Gastroesophageal sphincter (tissue), 4 donors: ENCODE results near the gene PI4KA. TPM values are rescaled to one million over a fixed set of nuclear protein-coding genes. Genes with fewer than 3 reads are reported as not detected.

Experiments
- ATAC-seq: fragments of 150-250 bp; one replicate; pipeline ENCODE4 v1.9.1; 2016; ENCODE audit warnings: mild to moderate bottlenecking, moderate library complexity
- H3K27ac ChIP-seq, 4 donors: fragments of 200-600 bp; sonication (generic) in 3 of 4; 1 replicate in 3 of 4; 2 replicates in 1 of 4; pipeline ENCODE4 v1.5.1; 2016 to 2019
- H3K27me3 ChIP-seq: fragments of 200-600 bp; sonication (generic); one replicate; pipeline ENCODE4 v1.5.1; 2019
- H3K36me3 ChIP-seq, 2 donors: fragments of 200-600 bp; sonication (generic); one replicate each; pipeline ENCODE4 v1.5.1; 2019; ENCODE audit warnings: control low read depth in 1 of 2
- H3K4me1 ChIP-seq, 3 donors: fragments of 200-600 bp; sonication (generic); 1 replicate in 2 of 3; 2 replicates in 1 of 3; pipeline ENCODE4 v1.5.1; 2016 to 2019; ENCODE audit warnings: control low read depth in 2 of 3
- H3K4me3 ChIP-seq, 2 donors: fragments of 200-600 bp; sonication (generic); one replicate each; pipeline ENCODE4 v1.5.1; 2019; ENCODE audit warnings: mild to moderate bottlenecking in 1 of 2, moderate library complexity in 1 of 2
- H3K9me3 ChIP-seq, 3 donors: fragments of 200-600 bp; sonication (generic); one replicate each; pipeline ENCODE4 v1.5.1; 2017 to 2019; ENCODE audit warnings: control low read depth in 2 of 3
- EP300 ChIP-seq: sonication (generic); formaldehyde crosslinking; IDR thresholded peaks from one replicate; pipeline ENCODE4 v1.6.1; 2017; ENCODE audit warnings: antibody characterized with exemption, mild to moderate bottlenecking
- POLR2A ChIP-seq, 2 donors: fragments of 450-650 bp; IDR thresholded peaks; one replicate each; pipeline ENCODE4 v1.6.1; 2017; ENCODE audit warnings: antibody characterized with exemption in 2 of 2, mild to moderate bottlenecking in 2 of 2, moderate library complexity in 1 of 2
- POLR2AphosphoS5 ChIP-seq: sonication (generic); formaldehyde crosslinking; IDR thresholded peaks from one replicate; pipeline ENCODE4 v1.6.1; 2017; ENCODE audit warnings: antibody characterized with exemption
- WGBS, 2 donors: methylation state at CpG; one replicate each; pipeline ENCODE4 v1.1.5; 2018; ENCODE audit warnings: low coverage in 1 of 2; 5-methylcytosine and 5-hydroxymethylcytosine counted together
- total RNA-seq, 4 donors: library from RNA; depleted of rRNA; stranded (reverse); fragments of >200 nt; gene quantifications; one replicate each; pipeline ENCODE4 v1.1.0, GENCODE V29; 2016
- TF ChIP-seq, protein P1 (sequence below), 4 experiments: fragments of 200-600 bp in 2 of 4; fragments of 450-650 bp in 2 of 4; sonication (generic) in 1 of 4; IDR thresholded peaks; one replicate each; pipeline ENCODE4 v1.5.1; 2017 to 2019; ENCODE audit warnings: antibody characterized with exemption in 4 of 4, mild to moderate bottlenecking in 2 of 4, moderate library complexity in 2 of 4

PI4KA gene
- total RNA-seq, 4 donors from 2014 or later = 45.7 to 113 (median 87.5) TPM

DNA sequence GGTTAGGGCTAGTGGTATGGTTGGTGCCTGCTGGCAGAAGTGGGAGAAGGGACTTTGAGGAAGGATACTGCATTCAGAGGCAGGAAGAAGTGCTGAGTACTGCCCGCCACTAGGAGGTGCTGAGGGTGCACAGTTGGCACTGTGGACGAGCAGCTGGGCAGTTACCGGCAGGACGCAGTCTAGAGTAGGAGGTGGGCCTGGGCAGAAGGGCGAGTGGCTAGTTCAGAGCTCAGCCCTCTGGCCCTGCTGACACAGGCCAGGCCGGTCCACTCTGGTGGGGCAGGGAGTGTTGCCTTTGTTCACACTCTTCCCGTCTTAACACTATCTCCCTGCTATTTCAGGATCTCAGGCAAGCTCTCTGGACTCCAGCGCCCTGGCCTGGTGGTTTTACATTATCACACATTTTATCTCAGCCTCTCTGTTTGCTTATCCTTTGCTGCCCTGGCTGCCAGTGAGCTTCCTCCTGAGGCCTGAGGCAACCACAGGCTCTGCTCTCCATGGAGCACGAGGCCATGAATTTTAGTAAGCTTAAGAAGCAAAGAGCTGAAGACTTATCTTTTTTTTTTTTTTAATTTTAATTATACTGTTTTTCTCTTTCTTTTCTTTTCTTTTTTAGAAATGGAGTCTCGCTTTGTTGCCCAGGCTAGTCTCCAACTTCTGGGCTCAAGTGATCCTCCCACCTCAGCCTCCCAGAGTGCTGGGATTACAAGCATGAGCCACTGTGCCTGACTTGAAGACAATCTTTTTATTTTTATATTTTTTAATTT is 27.1 kb upstream of the PI4KA start:
- Histone ChIP-seq H3K9me3 (no peaks in the 10 kb centered on the region), H3K4me1 (peaks cover 0 to 10% (median 0%) of the 10 kb centered on the region in 3 donors), H3K27ac (peak overlapping the region in 3 of 4 donors; percentile 38 to 67 (median 64)), H3K27me3 (no peaks in the 10 kb centered on the region), H3K4me3 (no peak overlapping the region), H3K36me3 (peaks cover 0 to 88% of the 10 kb centered on the region in 2 donors)
- peak; percentile 97 for ATAC-seq
- WGBS, 2 donors = 28 to 30% methylated on average over 3 to 9 of the region's 10 CpGs
- TF ChIP-seq EP300 = no peak
- TF ChIP-seq, protein P1, sequence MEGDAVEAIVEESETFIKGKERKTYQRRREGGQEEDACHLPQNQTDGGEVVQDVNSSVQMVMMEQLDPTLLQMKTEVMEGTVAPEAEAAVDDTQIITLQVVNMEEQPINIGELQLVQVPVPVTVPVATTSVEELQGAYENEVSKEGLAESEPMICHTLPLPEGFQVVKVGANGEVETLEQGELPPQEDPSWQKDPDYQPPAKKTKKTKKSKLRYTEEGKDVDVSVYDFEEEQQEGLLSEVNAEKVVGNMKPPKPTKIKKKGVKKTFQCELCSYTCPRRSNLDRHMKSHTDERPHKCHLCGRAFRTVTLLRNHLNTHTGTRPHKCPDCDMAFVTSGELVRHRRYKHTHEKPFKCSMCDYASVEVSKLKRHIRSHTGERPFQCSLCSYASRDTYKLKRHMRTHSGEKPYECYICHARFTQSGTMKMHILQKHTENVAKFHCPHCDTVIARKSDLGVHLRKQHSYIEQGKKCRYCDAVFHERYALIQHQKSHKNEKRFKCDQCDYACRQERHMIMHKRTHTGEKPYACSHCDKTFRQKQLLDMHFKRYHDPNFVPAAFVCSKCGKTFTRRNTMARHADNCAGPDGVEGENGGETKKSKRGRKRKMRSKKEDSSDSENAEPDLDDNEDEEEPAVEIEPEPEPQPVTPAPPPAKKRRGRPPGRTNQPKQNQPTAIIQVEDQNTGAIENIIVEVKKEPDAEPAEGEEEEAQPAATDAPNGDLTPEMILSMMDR (IDR thresholded peaks at IDR 0.05) = peak in 3 of 4 experiments; percentile 88 to 94 (median 90)
- TF ChIP-seq POLR2A (IDR thresholded peaks at IDR 0.05) = no peak
- no peak for TF ChIP-seq POLR2AphosphoS5

DNA sequence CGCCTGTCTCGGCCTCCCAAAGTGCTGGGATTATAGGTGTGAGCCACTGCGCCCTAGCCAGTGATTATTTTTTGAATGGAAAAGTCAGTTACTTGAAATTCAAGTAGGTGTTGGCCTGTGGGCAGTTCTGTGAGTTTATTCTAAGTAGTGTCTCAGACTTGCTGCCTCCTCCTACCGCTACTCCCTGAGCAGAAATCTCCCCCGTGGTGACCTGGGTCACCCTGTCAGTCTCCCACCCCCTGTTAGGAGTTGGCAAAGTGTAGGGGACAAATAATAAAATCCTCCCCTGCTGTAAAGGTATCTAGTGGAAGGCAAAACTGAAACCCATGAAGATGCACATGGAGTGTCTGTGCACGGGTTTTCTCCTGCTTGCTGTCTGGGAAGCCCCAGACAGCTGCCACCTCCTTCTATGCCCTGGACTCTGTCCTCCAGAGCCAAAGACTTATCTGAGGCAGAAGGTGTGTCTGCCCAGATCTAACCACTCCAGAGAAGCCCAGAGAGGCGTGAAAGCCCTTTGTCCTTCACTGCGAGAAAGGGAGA is 26.5 kb upstream of the PI4KA start:
- peak overlapping the region in 1 of 4 donors; percentile 38 for H3K27ac ChIP-seq
- H3K36me3 ChIP-seq = peaks cover 0 to 92% of the 10 kb centered on the region in 2 donors
- TF ChIP-seq POLR2A (IDR thresholded peaks at IDR 0.05) (no peak), POLR2AphosphoS5 (no peak), EP300 (no peak)
- TF ChIP-seq, protein P1 (IDR thresholded peaks at IDR 0.05) = no peak
- no peak overlapping the region for H3K4me3 ChIP-seq
- 60 to 66% methylated on average over 1 to 8 of the region's 8 CpGs for WGBS, 2 donors
- ATAC-seq = no peak
- no peaks in the 10 kb centered on the region for H3K27me3 ChIP-seq
- H3K4me1 ChIP-seq = peaks cover 0 to 10% (median 0%) of the 10 kb centered on the region in 3 donors
- no peaks in the 10 kb centered on the region for H3K9me3 ChIP-seq

DNA sequence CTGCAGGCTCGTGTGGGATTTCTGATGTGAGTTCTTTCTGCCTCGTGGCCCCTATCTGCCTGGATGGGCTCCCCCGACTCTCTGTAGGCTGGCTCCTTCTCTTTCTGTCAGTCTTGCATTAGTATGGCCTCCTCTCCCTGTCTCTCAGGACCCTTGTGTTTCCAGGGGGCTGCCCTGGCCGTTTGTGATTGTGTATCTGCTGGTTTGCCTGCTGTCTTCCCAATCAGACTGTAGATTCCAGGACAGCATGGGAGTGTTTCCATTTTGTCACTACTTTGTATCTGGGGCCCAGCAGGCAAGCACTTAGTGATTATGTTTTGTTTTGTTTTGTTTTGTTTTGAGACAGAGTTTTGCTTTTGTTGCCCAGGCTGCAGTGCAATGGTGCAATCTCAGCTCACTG is 25.8 kb upstream of the PI4KA start:
- Histone ChIP-seq H3K36me3 (peaks cover 0 to 88% of the 10 kb centered on the region in 2 donors), H3K27ac (no peak overlapping the region), H3K27me3 (no peaks in the 10 kb centered on the region), H3K9me3 (no peaks in the 10 kb centered on the region), H3K4me3 (no peak overlapping the region), H3K4me1 (peaks cover 0 to 10% (median 0%) of the 10 kb centered on the region in 3 donors)
- WGBS, 2 donors = 58 to 70% methylated on average over 4 of the region's 4 CpGs
- TF ChIP-seq, protein P1 (IDR thresholded peaks at IDR 0.05) = no peak
- TF ChIP-seq POLR2A (IDR thresholded peaks at IDR 0.05) (no peak), EP300 (no peak), POLR2AphosphoS5 (no peak)
- no peak for ATAC-seq

DNA sequence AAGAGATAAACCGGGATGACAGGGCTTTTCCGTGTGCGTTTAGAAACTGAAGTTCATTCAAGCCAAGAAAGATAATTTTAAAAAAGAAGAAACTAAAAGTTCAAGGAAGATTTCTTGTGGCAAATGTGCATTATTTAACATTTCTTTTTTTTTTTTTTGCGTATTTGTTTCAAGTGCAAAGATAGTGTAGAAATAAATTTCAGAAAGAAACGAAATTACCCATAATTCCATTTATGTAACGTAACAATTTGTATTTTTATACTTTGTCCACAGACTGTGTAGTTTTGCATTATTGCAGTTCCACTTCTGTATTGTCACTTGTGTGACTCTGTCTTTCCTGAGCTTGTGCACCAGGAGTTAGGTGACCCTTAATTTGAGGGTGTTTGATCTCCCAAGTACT is 24.2 kb upstream of the PI4KA start:
- Histone ChIP-seq H3K36me3 (peaks cover 0 to 81% of the 10 kb centered on the region in 2 donors), H3K4me1 (peaks cover 0 to 10% (median 0%) of the 10 kb centered on the region in 3 donors), H3K4me3 (no peak overlapping the region), H3K27me3 (no peaks in the 10 kb centered on the region), H3K27ac (no peak overlapping the region), H3K9me3 (no peaks in the 10 kb centered on the region)
- 86 to 87% methylated on average over 5 to 6 of the region's 6 CpGs for WGBS, 2 donors
- no peak for ATAC-seq
- no peak for TF ChIP-seq POLR2AphosphoS5
- TF ChIP-seq POLR2A (IDR thresholded peaks at IDR 0.05) = no peak
- TF ChIP-seq EP300 = no peak
- TF ChIP-seq, protein P1 (IDR thresholded peaks at IDR 0.05) = no peak
